ENCODE measurements around the gene AP1B1. TPM values are rescaled to one million over a fixed set of nuclear protein-coding genes. Genes with fewer than 3 reads are reported as not detected.
"Not testable (repeated sequence)": the region's sequence is repeated elsewhere in the genome, so short reads cannot be mapped to it uniquely, and the experiment has no call there.

AP1B1 gene
- 119 and 121 TPM in 2 replicates for total RNA-seq (2014; rRNA removed; shearing (Covaris generic))

DNA sequence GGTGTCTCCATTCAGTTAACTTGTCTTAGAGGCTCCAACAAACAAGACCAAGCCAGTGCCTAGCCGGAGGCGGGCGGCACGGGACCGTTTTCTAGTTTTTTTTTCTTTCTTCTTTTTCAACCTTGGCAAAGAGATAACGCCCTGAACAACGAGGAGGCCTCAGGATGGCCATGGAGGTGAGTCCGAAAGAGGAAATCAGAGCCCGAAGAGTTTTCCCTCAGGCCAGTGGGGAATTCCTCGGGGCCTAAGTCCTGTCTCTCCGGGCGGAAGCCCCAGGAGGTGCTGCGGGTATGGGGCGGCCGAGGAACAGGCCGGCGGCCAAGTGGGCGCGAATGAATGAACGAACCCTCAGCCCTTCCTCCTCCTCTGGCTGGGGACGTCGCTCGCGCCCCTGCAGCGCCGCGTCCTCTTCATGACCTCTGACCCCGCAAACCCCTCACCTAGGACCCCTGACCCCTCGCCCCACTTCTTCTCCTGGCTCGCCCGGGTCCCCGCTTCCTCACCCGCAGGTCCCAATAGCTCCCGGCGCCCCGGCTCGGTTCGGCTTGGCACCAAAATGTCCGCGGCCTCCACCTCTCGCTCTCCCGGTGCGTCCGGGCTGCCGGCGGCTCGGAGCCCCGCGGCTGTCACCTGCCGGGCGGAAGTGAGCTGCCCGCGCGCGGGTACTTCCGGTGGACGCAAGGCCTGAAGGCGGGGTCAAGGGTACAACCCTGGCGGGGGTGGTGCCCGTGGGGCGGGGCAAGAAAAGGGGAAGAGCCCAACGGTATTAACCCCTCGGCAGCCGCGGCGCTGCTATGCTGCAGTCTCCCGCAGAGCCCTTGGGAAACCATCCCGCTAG is at the start of gene AP1B1:
Gene AP1B1, minus strand, starts transcription at position 650 of the 838 bp plus-strand sequence. CDS start 21,327 bp downstream, outside the sequence.
- Histone ChIP-seq H3K4me3 (ENCODE audit: insufficient read depth, low read depth, low read length) (peak within 1 kb of the TSS; percentile 85), H3K36me3 (replicated peaks; ENCODE audit: control insufficient read depth, insufficient read depth, low read length) (0 out of 2 replicates have a peak, but pooled peaks cover 2% of the 10 kb centered on the region), H3K27me3 (ENCODE audit: control insufficient read depth, insufficient read depth, low read length) (no peaks in the 10 kb centered on the region)
- peak; percentile 99 for DNase-seq

DNA sequence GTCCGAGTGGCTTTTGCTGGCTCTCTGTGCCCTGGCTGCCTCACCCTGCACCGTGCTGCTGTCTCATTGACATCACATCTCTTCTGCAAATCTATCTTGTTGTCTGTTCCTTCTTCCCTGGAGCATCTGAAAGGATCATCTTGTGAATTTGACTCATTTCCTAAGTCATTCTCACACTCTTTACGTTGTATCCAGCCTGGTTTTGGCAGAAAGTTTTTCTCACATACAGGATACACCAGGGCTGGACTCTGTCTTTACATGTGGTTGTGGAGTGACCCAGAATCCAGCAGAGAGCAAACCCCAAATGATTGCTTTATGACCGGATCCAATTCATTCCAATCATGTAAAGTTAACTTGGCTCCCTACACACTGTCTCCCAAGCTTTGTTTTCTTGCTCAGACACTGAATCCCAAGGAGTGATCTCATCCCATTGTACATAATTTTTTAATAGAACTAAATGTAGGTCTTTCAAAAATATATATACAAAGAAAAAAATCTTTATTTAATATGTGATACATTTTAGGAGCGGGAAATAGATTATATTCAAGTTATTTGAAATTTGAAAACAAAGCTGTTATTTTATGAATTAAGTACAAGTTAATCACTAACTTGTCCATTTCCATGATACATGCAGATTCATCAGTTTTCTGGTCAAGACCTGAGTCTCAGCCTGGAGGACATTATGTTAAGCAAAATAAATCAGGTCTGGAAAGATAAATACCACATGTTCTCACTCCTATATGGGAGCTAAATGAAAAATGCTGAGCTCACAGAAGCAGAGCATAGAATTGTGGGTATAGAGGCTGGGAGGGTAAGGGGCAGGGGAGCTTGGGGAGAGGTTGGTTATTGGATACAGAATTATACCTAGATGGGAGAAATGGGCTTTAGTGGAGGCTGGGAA is 47.1 kb upstream of the AP1B1 start:
- DNase-seq, result no peak
- Histone ChIP-seq H3K27me3 (ENCODE audit: control insufficient read depth, insufficient read depth, low read length) (no peaks in the 10 kb centered on the region), H3K4me3 (ENCODE audit: insufficient read depth, low read depth, low read length) (no peak overlapping the region), H3K36me3 (replicated peaks; ENCODE audit: control insufficient read depth, insufficient read depth, low read length) (no peaks in the 10 kb centered on the region)

DNA sequence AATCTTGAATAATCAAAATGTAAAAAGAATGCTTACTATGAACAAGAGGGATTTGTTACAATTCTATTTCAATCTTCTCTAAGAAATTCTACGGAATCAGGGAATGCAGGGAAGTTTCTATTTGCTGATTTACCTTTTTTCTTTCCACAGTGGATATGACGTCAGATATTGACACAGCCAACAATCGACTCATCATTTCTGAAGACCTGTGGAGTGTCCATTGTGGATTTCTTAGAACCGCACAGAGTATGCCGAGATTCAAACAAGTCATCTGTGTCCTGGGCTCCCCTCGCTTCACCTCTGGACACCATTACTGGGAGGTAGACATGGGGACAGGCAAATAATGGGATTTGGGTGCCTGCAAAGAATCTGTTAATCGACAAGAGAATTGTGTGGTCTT is 45.9 kb upstream of the AP1B1 start:
- no peaks in the 10 kb centered on the region for H3K36me3 ChIP-seq (replicated peaks; ENCODE audit: control insufficient read depth, insufficient read depth, low read length)
- H3K27me3 ChIP-seq (ENCODE audit: control insufficient read depth, insufficient read depth, low read length), result no peaks in the 10 kb centered on the region
- no peak overlapping the region for H3K4me3 ChIP-seq (ENCODE audit: insufficient read depth, low read depth, low read length)
- no peak for DNase-seq

DNA sequence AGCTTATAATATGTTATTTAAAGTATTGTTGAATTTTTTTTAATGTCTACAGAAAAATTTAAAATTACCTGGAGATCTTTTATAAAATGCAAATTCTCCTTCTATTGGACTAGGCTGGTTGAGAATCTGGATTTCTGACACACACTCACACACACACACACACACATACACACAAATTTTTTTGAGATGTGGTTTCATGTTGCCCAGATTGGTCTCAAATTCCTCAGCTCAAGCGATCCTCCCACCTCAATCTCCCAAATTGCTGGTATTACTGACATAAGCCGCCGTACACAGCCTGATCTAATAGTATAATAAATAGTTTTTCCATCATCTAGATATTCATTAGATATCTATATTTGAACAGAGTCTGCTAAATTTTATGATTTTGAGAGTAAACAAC is 45.5 kb upstream of the AP1B1 start:
- Histone ChIP-seq H3K4me3 (ENCODE audit: insufficient read depth, low read depth, low read length) (no peak overlapping the region), H3K27me3 (ENCODE audit: control insufficient read depth, insufficient read depth, low read length) (no peaks in the 10 kb centered on the region), H3K36me3 (replicated peaks; ENCODE audit: control insufficient read depth, insufficient read depth, low read length) (no peaks in the 10 kb centered on the region)
- no peak for DNase-seq

DNA sequence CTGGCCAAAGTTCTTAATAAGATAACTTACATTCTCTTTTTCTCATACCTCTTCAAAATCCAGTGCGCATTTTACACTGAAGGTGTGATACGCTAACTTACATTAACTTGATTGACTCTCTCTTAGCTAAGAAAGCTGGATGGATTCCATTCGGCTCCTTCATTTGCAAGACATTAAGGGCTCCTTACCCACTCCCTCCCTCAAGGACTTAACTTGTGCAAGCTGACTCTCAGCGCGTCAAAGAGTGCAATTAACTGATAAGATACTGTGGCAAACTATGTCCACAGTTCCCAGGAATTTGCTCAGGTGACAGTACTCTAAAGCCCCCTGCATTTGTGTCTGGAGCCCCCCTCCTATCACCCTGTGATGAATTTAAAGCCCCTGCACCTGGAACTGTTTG is 43.6 kb upstream of the AP1B1 start:
- H3K27me3 ChIP-seq (ENCODE audit: control insufficient read depth, insufficient read depth, low read length), result no peaks in the 10 kb centered on the region
- DNase-seq, result no peak
- H3K36me3 ChIP-seq (replicated peaks; ENCODE audit: control insufficient read depth, insufficient read depth, low read length), result no peaks in the 10 kb centered on the region
- no peak overlapping the region for H3K4me3 ChIP-seq (ENCODE audit: insufficient read depth, low read depth, low read length)

DNA sequence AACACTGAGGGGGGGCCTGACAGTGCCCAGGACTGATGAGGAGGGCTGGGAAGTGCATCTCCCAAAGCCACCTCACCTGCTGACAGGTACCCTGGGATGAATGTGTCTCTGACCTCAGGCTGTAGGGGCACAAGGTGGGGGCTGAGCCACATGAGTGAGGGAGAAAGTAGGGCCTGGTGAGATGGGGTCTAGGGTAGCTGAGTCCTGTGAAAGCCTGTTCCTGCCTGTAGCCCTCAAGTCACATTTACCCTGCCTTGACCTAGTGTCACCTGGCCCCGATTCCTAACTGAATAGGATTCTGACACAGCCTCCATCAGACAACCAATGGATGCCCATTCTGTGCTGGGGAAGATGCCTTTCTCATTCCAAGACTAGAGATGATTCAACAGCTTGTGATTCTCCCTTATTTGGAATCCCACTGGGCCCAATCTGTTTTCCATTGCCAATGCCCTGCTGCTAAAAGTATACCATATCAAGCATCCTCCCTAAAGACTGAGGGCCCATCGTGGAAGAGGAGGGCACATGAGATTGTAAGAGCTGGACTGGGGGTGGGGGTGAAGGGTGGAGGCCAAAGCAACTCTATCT is 38.9 kb upstream of the AP1B1 start:
- H3K36me3 ChIP-seq (replicated peaks; ENCODE audit: control insufficient read depth, insufficient read depth, low read length), result no peaks in the 10 kb centered on the region
- no peak overlapping the region for H3K4me3 ChIP-seq (ENCODE audit: insufficient read depth, low read depth, low read length)
- no peak for DNase-seq

DNA sequence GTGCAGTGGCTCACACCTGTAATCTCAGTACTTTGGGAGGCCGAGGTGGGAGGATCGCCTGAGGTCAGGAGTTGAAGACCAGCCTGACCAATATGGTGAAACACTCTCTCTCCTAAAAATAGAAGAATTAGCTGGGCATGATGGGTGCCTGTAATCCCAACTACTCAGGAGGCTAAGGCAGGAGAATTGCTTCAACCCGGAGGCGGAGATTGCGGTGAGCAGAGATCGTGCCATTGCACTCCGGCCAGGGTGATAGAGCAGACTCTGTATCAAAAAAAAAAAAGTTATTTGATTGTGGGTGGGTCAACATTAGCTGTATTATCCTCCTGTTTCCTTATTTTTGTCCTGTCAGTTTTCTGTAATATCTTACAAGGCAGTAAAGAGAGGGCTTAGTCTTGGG is 38.1 kb upstream of the AP1B1 start:
- DNase-seq, result no peak
- Histone ChIP-seq H3K36me3 (replicated peaks; ENCODE audit: control insufficient read depth, insufficient read depth, low read length) (no peaks in the 10 kb centered on the region), H3K4me3 (ENCODE audit: insufficient read depth, low read depth, low read length) (no peak overlapping the region), H3K27me3 (ENCODE audit: control insufficient read depth, insufficient read depth, low read length) (no peaks in the 10 kb centered on the region)

More for the DNA sequence above, 38.9 kb upstream of the AP1B1 start:
- H3K27me3 ChIP-seq (ENCODE audit: control insufficient read depth, insufficient read depth, low read length), result no peaks in the 10 kb centered on the region

DNA sequence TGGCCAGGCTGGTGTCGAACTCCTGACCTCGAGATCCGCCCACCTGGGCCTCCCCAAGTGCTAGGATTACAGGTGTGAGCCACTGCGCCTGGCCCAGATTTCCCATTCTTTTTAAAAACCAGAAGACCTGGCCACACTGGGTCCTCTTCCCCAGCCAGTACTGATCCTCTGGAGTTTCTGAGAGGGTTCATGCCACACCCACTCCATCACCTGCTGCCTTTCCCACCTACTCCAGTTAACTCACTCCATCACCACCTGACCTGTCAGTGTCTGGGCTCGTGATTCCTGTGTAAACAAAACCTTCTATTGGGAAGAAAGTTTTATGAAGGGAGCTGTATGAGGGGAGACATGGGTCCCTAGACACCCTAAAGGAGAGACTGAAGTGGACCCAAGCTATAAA is 30.3 kb upstream of the AP1B1 start:
- not testable (repeated sequence) for H3K27me3 ChIP-seq (ENCODE audit: control insufficient read depth, insufficient read depth, low read length); DNase-seq; H3K4me3 ChIP-seq (ENCODE audit: insufficient read depth, low read depth, low read length); H3K36me3 ChIP-seq (replicated peaks; ENCODE audit: control insufficient read depth, insufficient read depth, low read length)

DNA sequence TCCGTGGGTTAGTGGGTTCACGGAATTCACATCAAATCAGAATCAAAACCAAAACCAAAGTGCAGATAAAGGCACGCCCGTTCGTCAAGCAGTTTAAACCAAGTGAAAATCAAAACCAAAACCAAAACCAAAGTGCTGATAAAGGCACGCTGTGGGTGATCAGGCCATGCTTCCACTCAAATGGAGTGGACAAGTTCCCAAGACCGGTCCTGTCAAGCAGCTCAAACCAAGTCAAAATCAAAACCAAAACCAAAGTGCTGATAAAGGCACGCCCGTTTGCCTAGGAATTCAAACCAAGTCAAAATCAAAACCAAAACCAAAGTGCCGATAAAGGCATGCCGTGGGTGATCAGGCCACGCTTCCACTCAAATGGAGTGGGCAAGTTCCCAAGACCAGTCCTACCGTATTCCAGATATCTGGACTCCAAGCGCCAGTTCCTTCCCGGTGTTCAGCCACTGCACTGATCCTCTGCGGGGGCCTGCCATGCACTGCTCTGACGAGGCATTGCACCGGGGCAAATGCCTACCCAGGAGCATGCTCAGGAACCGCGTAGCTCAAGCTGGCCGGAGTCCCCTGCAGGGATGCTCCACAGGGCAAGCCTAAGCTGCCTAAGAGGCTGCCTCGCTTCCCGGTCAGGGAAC is 26.7 kb upstream of the AP1B1 start:
- DNase-seq; H3K36me3 ChIP-seq (replicated peaks; ENCODE audit: control insufficient read depth, insufficient read depth, low read length); H3K4me3 ChIP-seq (ENCODE audit: insufficient read depth, low read depth, low read length); H3K27me3 ChIP-seq (ENCODE audit: control insufficient read depth, insufficient read depth, low read length): not testable (repeated sequence)

DNA sequence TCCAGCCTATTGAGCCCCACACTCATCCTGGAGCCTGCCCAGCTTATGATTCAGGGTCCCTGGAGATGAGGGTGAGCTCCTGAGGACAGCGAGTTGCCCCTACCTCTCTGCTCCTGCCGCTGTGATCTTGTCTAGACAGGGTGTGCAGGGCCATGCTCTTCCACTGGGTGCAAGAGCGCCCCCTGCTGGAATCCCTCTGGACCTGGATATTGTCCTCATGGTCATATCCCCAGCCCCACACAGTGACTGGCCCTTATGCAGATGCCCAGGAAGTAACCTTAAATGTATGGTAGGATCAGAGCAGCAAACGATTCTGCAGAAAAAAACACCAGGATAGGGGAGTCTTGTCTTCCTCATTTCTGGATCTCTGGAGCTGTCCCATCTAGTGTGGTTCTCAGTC is 24.4 kb upstream of the AP1B1 start:
- H3K36me3 ChIP-seq (replicated peaks; ENCODE audit: control insufficient read depth, insufficient read depth, low read length); DNase-seq; H3K27me3 ChIP-seq (ENCODE audit: control insufficient read depth, insufficient read depth, low read length); H3K4me3 ChIP-seq (ENCODE audit: insufficient read depth, low read depth, low read length): not testable (repeated sequence)

DNA sequence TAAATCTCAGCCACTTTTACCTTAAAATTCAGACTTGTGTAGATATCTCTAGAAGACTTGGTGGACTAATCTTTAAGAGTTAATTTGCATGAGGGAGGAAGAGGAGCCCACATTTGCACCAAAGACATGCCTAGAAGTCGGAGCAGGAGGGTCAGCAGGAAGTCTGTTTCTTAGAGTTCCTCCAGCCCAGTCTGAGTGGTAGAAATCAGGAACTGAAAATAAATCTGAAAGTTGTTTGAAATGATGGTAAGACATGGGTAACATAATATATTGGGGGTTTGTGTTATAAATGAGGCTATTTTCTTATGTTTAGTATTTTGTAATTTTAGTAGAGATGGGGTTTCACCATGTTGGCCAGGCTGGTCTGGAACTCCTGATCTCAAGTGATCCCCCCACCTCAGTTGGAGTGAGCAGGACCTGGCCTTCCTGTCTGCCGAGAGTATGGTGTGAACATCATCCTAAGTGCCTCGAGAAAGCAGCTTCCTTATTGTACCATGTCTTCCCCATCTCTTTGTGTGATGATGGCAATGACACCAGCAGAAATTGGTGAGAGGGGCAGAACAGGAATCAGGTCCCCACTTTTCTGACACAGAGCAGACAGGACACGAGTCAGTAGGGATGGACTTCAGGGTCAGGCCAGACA is 23.3 kb upstream of the AP1B1 start:
- not testable (repeated sequence) for H3K36me3 ChIP-seq (replicated peaks; ENCODE audit: control insufficient read depth, insufficient read depth, low read length); DNase-seq; H3K27me3 ChIP-seq (ENCODE audit: control insufficient read depth, insufficient read depth, low read length); H3K4me3 ChIP-seq (ENCODE audit: insufficient read depth, low read depth, low read length)

DNA sequence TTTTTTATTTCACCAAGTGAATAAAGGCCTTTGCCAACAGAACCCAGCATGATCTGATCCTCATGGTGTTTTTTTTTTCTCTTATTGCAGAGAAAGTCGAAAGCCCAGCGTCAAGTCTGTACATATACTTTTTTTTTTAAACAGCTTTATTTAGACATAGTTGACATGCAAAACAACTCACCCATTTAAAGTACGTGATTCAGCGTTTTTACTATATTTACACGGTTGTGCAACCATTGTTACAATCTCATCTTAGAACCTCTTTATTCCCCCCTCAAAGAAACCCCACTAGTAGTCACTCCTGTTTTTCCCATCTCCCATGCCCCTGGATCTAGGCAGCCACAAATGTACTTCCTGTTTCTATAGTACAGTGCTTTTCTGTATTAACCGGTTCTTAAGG is 20.6 kb upstream of the AP1B1 start:
- Histone ChIP-seq H3K27me3 (ENCODE audit: control insufficient read depth, insufficient read depth, low read length) (no peaks in the 10 kb centered on the region), H3K36me3 (replicated peaks; ENCODE audit: control insufficient read depth, insufficient read depth, low read length) (no peaks in the 10 kb centered on the region), H3K4me3 (ENCODE audit: insufficient read depth, low read depth, low read length) (no peak overlapping the region)
- no peak for DNase-seq

DNA sequence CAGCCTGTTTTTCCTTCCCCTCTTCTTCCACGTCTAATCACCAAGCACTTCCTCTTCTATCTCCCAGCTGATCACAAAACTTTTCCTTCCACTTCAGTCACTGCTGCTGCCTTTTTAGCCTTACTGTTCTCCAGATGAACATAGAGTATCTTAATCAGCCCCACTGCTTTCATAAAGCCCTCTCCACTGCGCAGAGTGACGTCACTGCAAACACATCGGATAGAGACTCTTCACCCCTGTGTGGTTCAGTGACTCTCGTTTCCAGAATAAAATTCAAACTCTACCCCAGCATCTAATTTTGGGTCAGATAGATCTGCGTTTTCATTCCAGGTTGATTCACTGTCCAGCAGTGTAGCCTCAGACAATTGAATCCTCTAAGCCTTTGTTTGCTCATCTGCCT is 13.2 kb upstream of the AP1B1 start:
- not testable (repeated sequence) for DNase-seq; H3K4me3 ChIP-seq (ENCODE audit: insufficient read depth, low read depth, low read length); H3K27me3 ChIP-seq (ENCODE audit: control insufficient read depth, insufficient read depth, low read length); H3K36me3 ChIP-seq (replicated peaks; ENCODE audit: control insufficient read depth, insufficient read depth, low read length)

DNA sequence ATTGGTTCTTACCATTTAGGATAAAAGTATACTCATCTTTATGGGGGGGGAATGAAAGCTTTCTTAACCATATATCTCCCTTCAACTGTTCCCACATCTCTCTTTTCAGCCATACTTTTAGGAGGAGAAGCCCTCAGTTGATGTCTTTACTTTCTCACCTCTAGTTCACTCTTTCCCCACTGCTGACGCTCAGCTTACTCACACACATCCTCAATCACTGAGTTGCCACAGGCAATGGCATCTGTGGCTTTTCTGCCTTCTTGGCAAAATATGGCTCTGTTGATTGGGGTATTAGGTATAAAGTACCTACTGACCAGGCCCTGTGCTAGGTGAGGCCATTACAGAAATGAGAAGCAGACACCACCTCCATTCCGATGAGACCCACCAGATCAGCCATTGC is 12.2 kb upstream of the AP1B1 start:
- no peaks in the 10 kb centered on the region for H3K36me3 ChIP-seq (replicated peaks; ENCODE audit: control insufficient read depth, insufficient read depth, low read length)
- H3K4me3 ChIP-seq (ENCODE audit: insufficient read depth, low read depth, low read length), result no peak overlapping the region
- H3K27me3 ChIP-seq (ENCODE audit: control insufficient read depth, insufficient read depth, low read length), result no peaks in the 10 kb centered on the region
- DNase-seq, result no peak

All from H7 (cell line).